Testis (tissue), 3 donors: Measurements from ENCODE around the gene MAP3K14. TPM values are rescaled to one million over a fixed set of nuclear protein-coding genes. Genes with fewer than 3 reads are reported as not detected.

Experiments used
- DNase-seq: peaks from one replicate; pipeline ENCODE4 v3.0.0-alpha.2; 2019
- H3K27ac ChIP-seq, 2 donors: fragments of 200-600 bp; sonication (generic); one replicate each; pipeline ENCODE4 v1.5.1; 2019
- H3K27me3 ChIP-seq: fragments of 200-600 bp; sonication (generic); one replicate; pipeline ENCODE4 v1.5.1; 2019
- H3K36me3 ChIP-seq: fragments of 200-600 bp; sonication (generic); one replicate; pipeline ENCODE4 v1.5.1; 2017; ENCODE audit warnings: low read depth; ENCODE audit errors: missing control alignments
- H3K4me1 ChIP-seq: fragments of 200-600 bp; sonication (generic); one replicate; pipeline ENCODE4 v1.5.1; 2019
- H3K4me3 ChIP-seq, 2 donors: fragments of 200-600 bp; sonication (generic); one replicate each; pipeline ENCODE4 v1.5.1; 2017 to 2019
- H3K9me3 ChIP-seq: fragments of 200-600 bp; sonication (generic); one replicate; pipeline ENCODE4 v1.5.1; 2017
- POLR2A ChIP-seq: fragments of 450-650 bp; IDR thresholded peaks from one replicate; pipeline ENCODE4 v1.6.1; 2017; ENCODE audit warnings: antibody characterized with exemption, mild to moderate bottlenecking, moderate library complexity
- WGBS, 2 donors: methylation state at CpG; one replicate each; pipeline ENCODE4 v1.1.5; 2018; 5-methylcytosine and 5-hydroxymethylcytosine counted together
- intact Hi-C: fragments of 100-400 bp; cut with DNase I; formaldehyde crosslinking; loops from one replicate; pipeline ENCODE4 v1.15.1; 2023; ENCODE audit warnings: low total_unique reads
- polyA plus RNA-seq: library from polyadenylated mRNA; stranded (reverse); fragments of 350-450 nt; fragmentation: Illumina TruSeq; extraction: RNeasy Lipid Tissue Mini Kit (QIAGEN cat#74804); gene quantifications from one replicate; pipeline ENCODE4 v1.2.3, GENCODE V29; 2014; ENCODE audit warnings: low read depth, low replicate concordance; ENCODE audit not compliant: insufficient read depth
- total RNA-seq, 2 donors: library from RNA; depleted of rRNA; stranded (reverse); fragments of >200 nt; gene quantifications; one replicate each; pipeline ENCODE4 v1.2.3, GENCODE V29; 2016
- TF ChIP-seq, protein P1 (sequence below), 3 experiments: fragments of 450-650 bp in 2 of 3; fragments of 200-600 bp in 1 of 3; sonication (generic) in 1 of 3; IDR thresholded peaks; one replicate each; pipeline ENCODE4 v1.5.1; 2016 to 2019; ENCODE audit warnings: antibody characterized with exemption in 3 of 3, mild to moderate bottlenecking in 2 of 3, moderate library complexity in 1 of 3

Gene MAP3K14
- total and polyA plus RNA-seq, 3 donors from 2014 or later: 12.4 to 24.9 (median 14.6) TPM

DNA sequence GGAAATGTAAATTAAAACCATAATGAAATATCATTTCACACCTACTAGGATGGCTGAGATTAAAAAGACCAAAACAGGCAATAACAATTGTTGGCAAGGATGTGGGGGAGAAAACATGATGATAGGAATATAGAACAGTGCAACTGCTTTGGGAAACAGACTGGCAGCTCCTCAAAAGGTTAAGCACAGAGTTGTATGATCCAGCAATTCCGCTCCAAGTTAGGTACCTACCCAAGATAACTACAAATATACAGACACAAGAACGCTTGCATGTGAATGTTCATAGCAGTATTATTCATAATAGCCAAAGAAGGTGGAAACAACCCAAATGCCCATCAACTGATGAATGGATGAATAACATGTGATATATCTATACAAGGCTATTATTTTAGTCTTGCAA is 35.0 kb upstream of the MAP3K14 start:
- no peaks in the 10 kb centered on the region for H3K4me1 ChIP-seq
- H3K4me3 ChIP-seq: no peak overlapping the region
- H3K36me3 ChIP-seq: no peaks in the 10 kb centered on the region
- intact Hi-C loops: no loop called here
- no peak for DNase-seq
- no peak overlapping the region for H3K27ac ChIP-seq
- no peaks in the 10 kb centered on the region for H3K27me3 ChIP-seq
- no peaks in the 10 kb centered on the region for H3K9me3 ChIP-seq
- WGBS, 2 donors: 90 to 96% methylated on average over 2 of the region's 2 CpGs
- no peak for TF ChIP-seq POLR2A
- TF ChIP-seq, protein P1, sequence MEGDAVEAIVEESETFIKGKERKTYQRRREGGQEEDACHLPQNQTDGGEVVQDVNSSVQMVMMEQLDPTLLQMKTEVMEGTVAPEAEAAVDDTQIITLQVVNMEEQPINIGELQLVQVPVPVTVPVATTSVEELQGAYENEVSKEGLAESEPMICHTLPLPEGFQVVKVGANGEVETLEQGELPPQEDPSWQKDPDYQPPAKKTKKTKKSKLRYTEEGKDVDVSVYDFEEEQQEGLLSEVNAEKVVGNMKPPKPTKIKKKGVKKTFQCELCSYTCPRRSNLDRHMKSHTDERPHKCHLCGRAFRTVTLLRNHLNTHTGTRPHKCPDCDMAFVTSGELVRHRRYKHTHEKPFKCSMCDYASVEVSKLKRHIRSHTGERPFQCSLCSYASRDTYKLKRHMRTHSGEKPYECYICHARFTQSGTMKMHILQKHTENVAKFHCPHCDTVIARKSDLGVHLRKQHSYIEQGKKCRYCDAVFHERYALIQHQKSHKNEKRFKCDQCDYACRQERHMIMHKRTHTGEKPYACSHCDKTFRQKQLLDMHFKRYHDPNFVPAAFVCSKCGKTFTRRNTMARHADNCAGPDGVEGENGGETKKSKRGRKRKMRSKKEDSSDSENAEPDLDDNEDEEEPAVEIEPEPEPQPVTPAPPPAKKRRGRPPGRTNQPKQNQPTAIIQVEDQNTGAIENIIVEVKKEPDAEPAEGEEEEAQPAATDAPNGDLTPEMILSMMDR (IDR thresholded peaks at IDR 0.05): no peak

DNA sequence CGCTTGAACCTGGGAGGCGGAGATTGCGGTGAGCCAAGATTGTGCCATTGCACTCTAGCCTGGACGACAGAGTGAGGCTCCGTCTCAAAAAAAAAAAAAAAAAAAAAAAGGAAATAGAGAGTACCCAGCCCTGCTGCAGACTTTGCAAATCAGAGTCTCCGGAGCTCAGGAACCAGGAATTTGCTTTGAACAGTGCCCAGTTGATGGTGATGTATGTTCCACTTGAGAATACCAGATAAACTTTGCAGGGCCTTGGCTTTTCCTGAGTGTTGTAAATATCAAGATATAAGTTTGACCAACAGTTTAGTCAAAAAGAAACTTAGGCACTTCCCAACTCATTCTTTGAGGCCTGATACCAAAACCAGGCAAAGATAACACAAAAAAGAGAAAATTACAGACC is 30.6 kb upstream of the MAP3K14 start:
- Histone ChIP-seq H3K27me3 (no peaks in the 10 kb centered on the region), H3K4me1 (peaks cover 14% of the 10 kb centered on the region), H3K27ac (no peak overlapping the region), H3K36me3 (no peaks in the 10 kb centered on the region), H3K4me3 (no peak overlapping the region), H3K9me3 (no peaks in the 10 kb centered on the region)
- no peak for DNase-seq
- TF ChIP-seq POLR2A: no peak
- TF ChIP-seq, protein P1 (IDR thresholded peaks at IDR 0.05): no peak
- intact Hi-C loops: no loop called here
- 75 to 87% methylated on average over 3 to 6 of the region's 6 CpGs for WGBS, 2 donors

- intact Hi-C loops: no loop called here
- Histone ChIP-seq H3K4me1 (peaks cover 17% of the 10 kb centered on the region), H3K27me3 (no peaks in the 10 kb centered on the region), H3K4me3 (no peak overlapping the region), H3K27ac (no peak overlapping the region), H3K9me3 (no peaks in the 10 kb centered on the region), H3K36me3 (no peaks in the 10 kb centered on the region)
- WGBS, 2 donors: 74 to 78% methylated on average over 12 to 13 of the region's 13 CpGs
- peak; percentile 17 for DNase-seq
- TF ChIP-seq, protein P1 (IDR thresholded peaks at IDR 0.05): no peak
- TF ChIP-seq POLR2A: no peak
Observed at GRCh38 chr17:45346216-45347015, 29.6 kb upstream of the MAP3K14 start.

DNA sequence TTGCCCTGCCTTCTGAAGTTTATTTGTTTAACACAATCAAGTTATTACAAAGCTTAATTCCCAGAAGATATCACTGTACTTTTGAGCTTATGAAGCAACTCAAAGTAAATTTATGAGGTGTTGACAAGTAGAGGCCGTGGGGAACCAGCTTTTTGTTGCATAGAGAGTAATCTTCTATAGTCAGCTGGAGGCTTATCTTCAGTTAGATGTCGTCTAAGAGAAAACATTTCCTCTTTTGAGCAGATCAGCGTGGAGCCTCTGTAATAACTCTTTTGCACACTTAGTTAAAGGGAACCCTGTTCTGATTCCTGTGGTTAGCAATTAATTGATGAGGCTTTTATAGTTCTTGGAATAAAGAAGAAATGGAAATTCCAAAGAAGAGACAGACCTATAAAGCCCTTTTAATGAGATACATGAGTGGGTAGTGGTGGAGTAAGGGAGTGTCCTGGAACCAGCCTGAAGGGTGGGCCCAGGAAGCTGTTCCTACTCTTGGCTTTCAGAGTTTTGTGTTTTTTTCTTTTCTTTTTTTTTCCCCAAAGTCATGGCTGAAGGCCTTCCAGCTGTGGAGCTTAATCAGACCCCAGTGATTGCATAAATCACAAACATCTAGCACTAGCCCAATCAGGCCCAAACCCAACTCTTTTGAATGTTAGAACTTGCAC is 28.9 kb upstream of the MAP3K14 start:
- intact Hi-C loops: no loop called here
- no peak overlapping the region for H3K27ac ChIP-seq
- no peak overlapping the region for H3K4me3 ChIP-seq
- WGBS, 2 donors: 39 to 46% methylated on average over 3 of the region's 3 CpGs
- H3K4me1 ChIP-seq: peaks cover 20% of the 10 kb centered on the region
- no peaks in the 10 kb centered on the region for H3K27me3 ChIP-seq
- no peaks in the 10 kb centered on the region for H3K9me3 ChIP-seq
- H3K36me3 ChIP-seq: no peaks in the 10 kb centered on the region
- TF ChIP-seq, protein P1 (IDR thresholded peaks at IDR 0.05): no peak
- TF ChIP-seq POLR2A: no peak
- peak; percentile 24 for DNase-seq
